GM19438 (cell line): ENCODE measurements around the gene ZBTB43.
"Not testable (repeated sequence)": the region's sequence is repeated elsewhere in the genome, so short reads cannot be mapped to it uniquely, and the experiment has no call there.

Experiments used
- ATAC-seq: cut with Tn5 transposase; IDR thresholded peaks from one replicate; pipeline ENCODE4 v1.9.1; 2021; ENCODE audit warnings: low read depth; ENCODE audit not compliant: unreplicated experiment

The ZBTB43 gene

GRCh38 chr9:126824052-126824451 is 19.2 kb downstream of the ZBTB43 start:
- not testable (repeated sequence) for ATAC-seq

GRCh38 chr9:126827227-126827626 is 22.4 kb downstream of the ZBTB43 start:
- ATAC-seq: no peak

- ATAC-seq: no peak
Measured at GRCh38 chr9:126829035-126829434, 24.2 kb downstream of the ZBTB43 start.

GRCh38 chr9:126830827-126831226 is 26.0 kb downstream of the ZBTB43 start:
- ATAC-seq: no peak

GRCh38 chr9:126832440-126832839 is 27.6 kb downstream of the ZBTB43 start:
- ATAC-seq: no peak

GRCh38 chr9:126833020-126833419 is 28.2 kb downstream of the ZBTB43 start:
- no peak for ATAC-seq

- ATAC-seq: no peak
Measured at GRCh38 chr9:126833710-126834345, 29.0 kb downstream of the ZBTB43 start.

- ATAC-seq: no peak
Measured at GRCh38 chr9:126834672-126835071, 29.8 kb downstream of the ZBTB43 start.

- no peak for ATAC-seq
Measured at GRCh38 chr9:126836216-126836615, 31.4 kb downstream of the ZBTB43 start.

- ATAC-seq: no peak
Measured at GRCh38 chr9:126838055-126838811, 33.4 kb downstream of the ZBTB43 start.

GRCh38 chr9:126838895-126839294 is 34.1 kb downstream of the ZBTB43 start:
- ATAC-seq: no peak

GRCh38 chr9:126839301-126839700 is 34.5 kb downstream of the ZBTB43 start:
- no peak for ATAC-seq

- no peak for ATAC-seq
Measured at GRCh38 chr9:126842220-126842842, 37.5 kb downstream of the ZBTB43 start.

- no peak for ATAC-seq
Measured at GRCh38 chr9:126842977-126843799, 38.3 kb downstream of the ZBTB43 start.

- no peak for ATAC-seq
Measured at GRCh38 chr9:126844085-126844484, 39.2 kb downstream of the ZBTB43 start.

- no peak for ATAC-seq
Measured at GRCh38 chr9:126847051-126847450, 42.2 kb downstream of the ZBTB43 start.

GRCh38 chr9:126849591-126850225 is 44.9 kb downstream of the ZBTB43 start:
- ATAC-seq: no peak

GRCh38 chr9:126851286-126851880 is 46.5 kb downstream of the ZBTB43 start:
- no peak for ATAC-seq

GRCh38 chr9:126852086-126852688 is 47.3 kb downstream of the ZBTB43 start:
- ATAC-seq: no peak

GRCh38 chr9:126853667-126854066 is 48.8 kb downstream of the ZBTB43 start:
- no peak for ATAC-seq
